NT2/D1 (cell line): Measurements from ENCODE around the gene PKD2.

ENCODE experiments used
- SUZ12 ChIP-seq: IDR thresholded peaks from 2 replicates; pipeline ENCODE4 v1.6.1; 2011; ENCODE audit not compliant: insufficient read length, insufficient read depth; ENCODE audit errors: extremely low read depth
- YY1 ChIP-seq: IDR thresholded peaks from 2 replicates; pipeline ENCODE4 v1.6.1; 2011; ENCODE audit not compliant: insufficient read length, insufficient read depth
- ZNF274 ChIP-seq: IDR thresholded peaks from 2 replicates; pipeline ENCODE4 v1.6.1; 2011; ENCODE audit warnings: mild to moderate bottlenecking, low read depth, low read length

DNA sequence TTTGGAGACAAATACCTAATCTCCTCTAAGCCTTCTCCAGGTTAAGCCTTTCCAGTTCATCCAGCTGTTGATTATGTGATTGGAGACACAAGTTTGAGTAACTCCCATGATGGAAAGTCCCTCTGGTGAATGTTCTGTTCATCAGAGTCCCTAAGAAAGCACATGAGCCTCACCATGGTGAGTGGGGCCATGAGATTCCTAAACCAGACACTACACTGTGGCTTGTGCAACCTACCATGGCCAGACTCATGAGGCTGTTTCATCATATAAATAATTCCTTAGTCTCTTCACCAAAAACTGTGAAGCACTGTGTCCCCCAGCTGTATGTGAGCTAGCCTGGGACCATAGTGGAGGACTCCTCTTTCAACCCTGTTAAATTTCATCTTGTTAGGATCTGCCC lies 14.4 kb downstream of the PKD2 start:
- no peak for TF ChIP-seq ZNF274
- no peak for TF ChIP-seq SUZ12
- no peak for TF ChIP-seq YY1
